Suprapubic skin (tissue), 4 donors: ENCODE data around the gene GPN2.

Source experiments
- EP300 ChIP-seq: sonication (generic); formaldehyde crosslinking; IDR thresholded peaks from one replicate; pipeline ENCODE4 v1.6.1; 2017; ENCODE audit warnings: antibody characterized with exemption
- POLR2A ChIP-seq, 2 donors: fragments of 450-650 bp; IDR thresholded peaks; one replicate each; pipeline ENCODE4 v1.6.1; 2017; ENCODE audit warnings: antibody characterized with exemption in 2 of 2, mild to moderate bottlenecking in 2 of 2, moderate library complexity in 2 of 2
- POLR2AphosphoS5 ChIP-seq, 3 donors: sonication (generic); formaldehyde crosslinking; IDR thresholded peaks; one replicate each; pipeline ENCODE4 v1.6.1; 2017; ENCODE audit warnings: antibody characterized with exemption in 3 of 3
- TF ChIP-seq, protein P1 (sequence below), 2 donors: fragments of 200-600 bp in 1 of 2; fragments of 450-650 bp in 1 of 2; sonication (generic) in 1 of 2; IDR thresholded peaks; one replicate each; pipeline ENCODE4 v1.5.1; 2016 to 2019; ENCODE audit warnings: antibody characterized with exemption in 2 of 2, mild to moderate bottlenecking in 1 of 2, moderate library complexity in 1 of 2

GRCh38 chr1:26910343-26911160, 20.5 kb upstream of the GPN2 start:
- TF ChIP-seq POLR2AphosphoS5 (IDR thresholded peaks at IDR 0.05) (no peak), POLR2A (IDR thresholded peaks at IDR 0.05) (no peak), EP300 (no peak)
- TF ChIP-seq, protein P1, sequence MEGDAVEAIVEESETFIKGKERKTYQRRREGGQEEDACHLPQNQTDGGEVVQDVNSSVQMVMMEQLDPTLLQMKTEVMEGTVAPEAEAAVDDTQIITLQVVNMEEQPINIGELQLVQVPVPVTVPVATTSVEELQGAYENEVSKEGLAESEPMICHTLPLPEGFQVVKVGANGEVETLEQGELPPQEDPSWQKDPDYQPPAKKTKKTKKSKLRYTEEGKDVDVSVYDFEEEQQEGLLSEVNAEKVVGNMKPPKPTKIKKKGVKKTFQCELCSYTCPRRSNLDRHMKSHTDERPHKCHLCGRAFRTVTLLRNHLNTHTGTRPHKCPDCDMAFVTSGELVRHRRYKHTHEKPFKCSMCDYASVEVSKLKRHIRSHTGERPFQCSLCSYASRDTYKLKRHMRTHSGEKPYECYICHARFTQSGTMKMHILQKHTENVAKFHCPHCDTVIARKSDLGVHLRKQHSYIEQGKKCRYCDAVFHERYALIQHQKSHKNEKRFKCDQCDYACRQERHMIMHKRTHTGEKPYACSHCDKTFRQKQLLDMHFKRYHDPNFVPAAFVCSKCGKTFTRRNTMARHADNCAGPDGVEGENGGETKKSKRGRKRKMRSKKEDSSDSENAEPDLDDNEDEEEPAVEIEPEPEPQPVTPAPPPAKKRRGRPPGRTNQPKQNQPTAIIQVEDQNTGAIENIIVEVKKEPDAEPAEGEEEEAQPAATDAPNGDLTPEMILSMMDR (IDR thresholded peaks at IDR 0.05), result no peak
